Stimulated activated CD4-positive, alpha-beta T cell treated with anti-CD3 and anti-CD28 coated beads, TNF-alpha, amount 100 ng/mL, for 24 hours (primary cell): ENCODE results near the gene KCNAB2.
A peak's percentile ranks its signal among the peaks of the same experiment; 100 is the strongest.
"Not testable (repeated sequence)": the region's sequence is repeated elsewhere in the genome, so short reads cannot be mapped to it uniquely, and the experiment has no call there.

Source experiments
- DNase-seq, 3 experiments: peaks; one replicate each; pipeline ENCODE4 v3.0.0-alpha.2; 2020; ENCODE audit warnings: low read depth in 3 of 3

Gene KCNAB2

GRCh38 chr1:6010554-6010953 is 35.1 kb upstream of the KCNAB2 start:
- DNase-seq: no peak

- no peak for DNase-seq
Measured at GRCh38 chr1:6011161-6011945, 34.3 kb upstream of the KCNAB2 start.

GRCh38 chr1:6011946-6012258 is 33.8 kb upstream of the KCNAB2 start:
- DNase-seq: no peak

- DNase-seq: no peak
Measured at GRCh38 chr1:6012529-6013318, 33.0 kb upstream of the KCNAB2 start.

GRCh38 chr1:6013491-6013890 is 32.2 kb upstream of the KCNAB2 start:
- DNase-seq: no peak

- no peak for DNase-seq
Measured at GRCh38 chr1:6014130-6014999, 31.3 kb upstream of the KCNAB2 start.

GRCh38 chr1:6016191-6016865 is 29.4 kb upstream of the KCNAB2 start:
- no peak for DNase-seq

- DNase-seq: not testable (repeated sequence)
Measured at GRCh38 chr1:6017654-6018053, 28.0 kb upstream of the KCNAB2 start.

- DNase-seq: no peak
Measured at GRCh38 chr1:6019166-6019845, 26.4 kb upstream of the KCNAB2 start.

GRCh38 chr1:6022193-6022592 is 23.5 kb upstream of the KCNAB2 start:
- no peak for DNase-seq

- DNase-seq: no peak
Measured at GRCh38 chr1:6023346-6023745, 22.3 kb upstream of the KCNAB2 start.

- DNase-seq: no peak
Measured at GRCh38 chr1:6024376-6024775, 21.3 kb upstream of the KCNAB2 start.

- DNase-seq: no peak
Measured at GRCh38 chr1:6025269-6026094, 20.2 kb upstream of the KCNAB2 start.

- DNase-seq: peak; percentile 87 to 97 (median 88)
Measured at GRCh38 chr1:6026095-6026809, 19.4 kb upstream of the KCNAB2 start.

- no peak for DNase-seq
Measured at GRCh38 chr1:6027591-6027990, 18.1 kb upstream of the KCNAB2 start.

GRCh38 chr1:6028042-6028850 is 17.4 kb upstream of the KCNAB2 start:
- peak in 2 of 3 experiments; percentile 25 to 56 for DNase-seq

GRCh38 chr1:6029351-6029750 is 16.3 kb upstream of the KCNAB2 start:
- no peak for DNase-seq

GRCh38 chr1:6030132-6030531 is 15.6 kb upstream of the KCNAB2 start:
- DNase-seq: no peak
